ENCODE data around the gene C4B. TPM values are rescaled to one million over a fixed set of nuclear protein-coding genes. Genes with fewer than 3 reads are reported as not detected.
"Not testable (repeated sequence)": the region's sequence is repeated elsewhere in the genome, so short reads cannot be mapped to it uniquely, and the experiment has no call there.

C4B gene
- total RNA-seq, 1 experiment from 2014 or later, result 8.8 TPM

GRCh38 chr6:32047539-32047854, 32.9 kb downstream of the C4B start:
- TF ChIP-seq REST (IDR thresholded peaks at IDR 0.05; ENCODE audit: insufficient read depth in 1 of 2, low read depth in 2 of 2, low read length in 1 of 2), result no peak
- TF ChIP-seq POLR2AphosphoS5 (IDR thresholded peaks at IDR 0.05; ENCODE audit: low read depth, low read length), result no peak
- TF ChIP-seq SIN3A (IDR thresholded peaks at IDR 0.05; ENCODE audit: borderline replicate concordance, insufficient read depth, low read depth, low read length), result no peak
- no peak for TF ChIP-seq CTCF (IDR thresholded peaks at IDR 0.05)
- no peak for TF ChIP-seq TCF7L2 (IDR thresholded peaks at IDR 0.05; ENCODE audit: low read depth, low read length)
- no peaks in the 10 kb centered on the region for H3K9me3 ChIP-seq (ENCODE audit: control insufficient read depth, insufficient read depth, low read depth, low read length)
- H3K27ac ChIP-seq (ENCODE audit: low read length), result no peak overlapping the region
- ATAC-seq (no peak), DNase-seq (ENCODE audit: low read depth, low spot score) (no peak)
- no peak overlapping the region for H3K4me3 ChIP-seq (ENCODE audit: low read depth in 2 of 2, low read length in 2 of 2)
- H3K36me3 ChIP-seq (ENCODE audit: control insufficient read depth, insufficient read depth, low read length), result no peaks in the 10 kb centered on the region
- ChIA-PET POLR2A (no interaction called here), CTCF (interaction anchor here (0.6 to 0.8 kb wide), 2 partner anchors 24 to 1500 kb away, joined by 4 read pairs; no protein-coding TSS in a partner anchor)
- no TSS peak for BruUV-seq (replicated peaks)
- in situ Hi-C loops (cut with HindIII; ENCODE audit: low pct_unique_long_range_greater_than_20kb, low sequenced_read_pairs), result no loop called here
- intact Hi-C loops (cut with micrococcal nuclease; ENCODE audit: unreplicated experiment), result no loop called here
- no peaks in the 10 kb centered on the region for H3K27me3 ChIP-seq (ENCODE audit: control insufficient read depth, insufficient read depth, low read length)
- no peaks in the 10 kb centered on the region for H3K4me1 ChIP-seq (ENCODE audit: control insufficient read depth, insufficient read depth, low read length)

- TF ChIP-seq CTCF (IDR thresholded peaks at IDR 0.05) (peak; percentile 95), POLR2AphosphoS5 (IDR thresholded peaks at IDR 0.05; ENCODE audit: low read depth, low read length) (no peak)
- BruUV-seq (replicated peaks), result no TSS peak
- DNase-seq (ENCODE audit: low read depth, low spot score) (peak; percentile 27), ATAC-seq (peak; percentile 90)
- intact Hi-C loops (cut with micrococcal nuclease; ENCODE audit: unreplicated experiment) (no loop called here), in situ Hi-C loops (cut with HindIII; ENCODE audit: low pct_unique_long_range_greater_than_20kb, low sequenced_read_pairs) (no loop called here)
- CTCF ChIA-PET, result interaction anchor here (0.6 to 0.9 kb wide), 3 partner anchors 9 to 1499 kb away, joined by 3 to 4 read pairs (median 4); no protein-coding TSS in a partner anchor
- Histone ChIP-seq H3K4me3 (ENCODE audit: low read depth in 2 of 2, low read length in 2 of 2) (no peak overlapping the region), H3K36me3 (ENCODE audit: control insufficient read depth, insufficient read depth, low read length) (no peaks in the 10 kb centered on the region), H3K4me1 (ENCODE audit: control insufficient read depth, insufficient read depth, low read length) (no peaks in the 10 kb centered on the region), H3K9me3 (ENCODE audit: control insufficient read depth, insufficient read depth, low read depth, low read length) (no peaks in the 10 kb centered on the region), H3K27ac (ENCODE audit: low read length) (no peak overlapping the region), H3K27me3 (ENCODE audit: control insufficient read depth, insufficient read depth, low read length) (no peaks in the 10 kb centered on the region)
- POLR2A ChIA-PET, result no interaction called here
Measured at GRCh38 chr6:32047855-32048766, 33.5 kb downstream of the C4B start.

GRCh38 chr6:32049149-32049548, 34.6 kb downstream of the C4B start:
- ATAC-seq; H3K4me3 ChIP-seq (ENCODE audit: low read depth in 2 of 2, low read length in 2 of 2); BruUV-seq (replicated peaks); H3K27me3 ChIP-seq (ENCODE audit: control insufficient read depth, insufficient read depth, low read length); intact Hi-C loops (cut with micrococcal nuclease; ENCODE audit: unreplicated experiment); in situ Hi-C loops (cut with HindIII; ENCODE audit: low pct_unique_long_range_greater_than_20kb, low sequenced_read_pairs); H3K4me1 ChIP-seq (ENCODE audit: control insufficient read depth, insufficient read depth, low read length); DNase-seq (ENCODE audit: low read depth, low spot score); H3K9me3 ChIP-seq (ENCODE audit: control insufficient read depth, insufficient read depth, low read depth, low read length); POLR2A ChIA-PET; H3K36me3 ChIP-seq (ENCODE audit: control insufficient read depth, insufficient read depth, low read length); H3K27ac ChIP-seq (ENCODE audit: low read length): not testable (repeated sequence)
- CTCF ChIA-PET, result interaction anchor here (0.6 kb wide), 2 partner anchors 45 to 137 kb away, joined by 3 to 6 read pairs; no protein-coding TSS in a partner anchor

DNA sequence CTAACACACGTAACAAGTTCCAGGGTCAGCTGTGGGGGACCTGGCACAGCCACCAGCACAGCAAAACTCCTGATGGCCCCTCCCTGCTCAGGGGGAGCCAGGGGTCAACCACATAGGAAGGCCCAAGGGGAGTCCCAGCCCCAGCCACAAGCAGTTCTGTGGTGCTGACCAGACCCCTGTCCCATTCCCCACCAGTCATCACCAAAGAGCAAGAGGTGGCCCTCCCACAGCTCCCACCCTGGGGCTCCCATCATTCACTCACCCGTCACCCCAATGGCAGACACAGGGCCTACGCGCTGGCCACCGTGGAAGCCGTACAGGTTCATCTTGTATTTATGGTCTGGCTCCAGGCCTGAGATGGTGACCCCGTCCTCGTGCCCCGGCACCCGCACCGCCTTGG, 35.1 kb downstream of the C4B start:
- ATAC-seq; DNase-seq (ENCODE audit: low read depth, low spot score); H3K27me3 ChIP-seq (ENCODE audit: control insufficient read depth, insufficient read depth, low read length); BruUV-seq (replicated peaks); in situ Hi-C loops (cut with HindIII; ENCODE audit: low pct_unique_long_range_greater_than_20kb, low sequenced_read_pairs); H3K36me3 ChIP-seq (ENCODE audit: control insufficient read depth, insufficient read depth, low read length); POLR2A ChIA-PET; CTCF ChIA-PET; H3K9me3 ChIP-seq (ENCODE audit: control insufficient read depth, insufficient read depth, low read depth, low read length); H3K27ac ChIP-seq (ENCODE audit: low read length); H3K4me1 ChIP-seq (ENCODE audit: control insufficient read depth, insufficient read depth, low read length); H3K4me3 ChIP-seq (ENCODE audit: low read depth in 2 of 2, low read length in 2 of 2); intact Hi-C loops (cut with micrococcal nuclease; ENCODE audit: unreplicated experiment): not testable (repeated sequence)
